A549 treated with Mapracorat at 1 μM for 4 hours (cell line): ENCODE data around the gene TRIM64C. TPM values are rescaled to one million over a fixed set of nuclear protein-coding genes. Genes with fewer than 3 reads are reported as not detected.

Source experiments
- total RNA-seq: library from RNA; stranded (reverse); fragments of 200-300 nt; extraction: Qiagen RNA extraction; gene quantifications from 5 replicates; pipeline ENCODE4 v1.2.3, GENCODE V29; 2022

TRIM64C gene, protein sequence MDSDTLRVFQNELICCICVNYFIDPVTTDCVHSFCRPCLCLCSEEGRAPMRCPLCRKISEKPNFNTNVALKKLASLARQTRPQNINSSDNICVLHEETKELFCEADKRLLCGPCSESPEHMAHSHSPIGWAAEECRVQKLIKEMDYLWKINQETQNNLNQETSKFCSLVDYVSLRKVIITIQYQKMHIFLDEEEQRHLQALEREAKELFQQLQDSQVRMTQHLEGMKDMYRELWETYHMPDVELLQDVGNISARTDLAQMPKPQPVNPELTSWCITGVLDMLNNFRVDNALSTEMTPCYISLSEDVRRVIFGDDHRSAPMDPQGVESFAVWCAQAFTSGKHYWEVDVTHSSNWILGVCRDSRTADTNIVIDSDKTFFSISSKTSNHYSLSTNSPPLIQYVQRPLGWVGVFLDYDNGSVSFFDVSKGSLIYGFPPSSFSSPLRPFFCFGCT
- not detected in 5 replicates for total RNA-seq

DNA sequence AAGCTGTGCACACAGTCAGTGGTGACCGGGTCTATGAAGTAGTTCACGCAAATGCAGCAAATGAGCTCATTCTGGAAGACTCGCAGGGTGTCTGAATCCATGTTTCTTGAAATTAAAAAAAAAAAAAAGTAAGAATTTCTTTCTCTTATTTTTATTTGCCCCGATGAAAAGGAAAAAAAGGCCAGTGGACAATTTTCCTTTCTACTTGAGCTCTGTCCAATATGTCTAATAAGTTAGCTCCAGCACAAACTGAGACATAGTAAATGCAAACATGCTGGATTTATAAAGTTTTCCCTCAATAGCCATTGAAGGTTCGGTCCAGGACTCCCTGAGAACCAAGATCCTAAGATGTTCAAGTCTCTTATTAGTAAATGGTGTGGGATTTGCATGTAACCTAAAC lies at the start of gene TRIM64C:
TRIM64C (minus strand) TSS at position 101 of the 400 bp plus-strand sequence; CDS start at position 101, 0 bp downstream.

DNA sequence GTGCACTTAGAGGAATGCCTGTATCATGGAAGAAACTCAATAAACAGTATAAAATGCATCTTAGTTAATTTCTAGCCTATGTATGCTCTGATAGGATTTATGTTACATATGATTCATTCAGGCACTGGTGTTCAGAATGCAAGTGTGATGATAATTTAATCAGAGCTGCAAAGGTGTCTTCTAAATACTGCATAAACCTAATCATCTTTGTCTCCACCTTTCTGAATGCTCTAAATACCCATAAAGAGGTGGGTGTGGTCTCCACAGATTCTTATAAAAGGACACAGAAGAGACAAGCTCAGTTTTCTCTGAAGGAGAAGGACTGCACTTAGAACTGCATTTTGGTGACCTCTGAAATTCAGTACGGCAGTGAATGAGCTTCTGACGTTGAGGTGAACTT lies 30.4 kb downstream of the TRIM64C start, which contains the start of gene TRIM49B:
TRIM49B (plus strand) TSS at position 301 of the 400 bp plus-strand sequence. CDS start 2,777 bp downstream, outside the sequence.

Other genes with a start within 250 kb of the TRIM64C start
- not detected in 5 replicates for gene TRIM51G, start 75.2 kb downstream of the TRIM64C start, total RNA-seq
- gene TRIM49B, start 30.3 kb downstream of the TRIM64C start, total RNA-seq: not detected in 5 replicates
- not detected in 5 replicates for gene FOLH1, start 149.5 kb upstream of the TRIM64C start, total RNA-seq